DOHH2 (cell line): ENCODE results near the gene SLC8A1.
A peak's percentile ranks its signal among the peaks of the same experiment; 100 is the strongest.

Source experiments
- H3F3A ChIP-seq: fragments of 200-600 bp; sonication (generic), shearing (Covaris generic); 2 replicates; pipeline ENCODE4 v1.6.0; 2016; ENCODE audit warnings: antibody characterized with exemption, mild to moderate bottlenecking; ENCODE audit not compliant: control insufficient read depth, insufficient read depth
- H3K27ac ChIP-seq: fragments of 200-600 bp; sonication (generic); 2 replicates; pipeline ENCODE4 v1.5.1; 2014; ENCODE audit warnings: low read depth, mild to moderate bottlenecking, low read length, moderate library complexity
- H3K27me3 ChIP-seq: fragments of 200-600 bp; sonication (generic); 2 replicates; pipeline ENCODE4 v1.6.1; 2014; ENCODE audit warnings: mild to moderate bottlenecking, low read length, mixed read lengths; ENCODE audit not compliant: control insufficient read depth
- H3K36me3 ChIP-seq: fragments of 200-600 bp; sonication (generic); 2 replicates; pipeline ENCODE4 v1.6.1; 2014; ENCODE audit warnings: mild to moderate bottlenecking, low read length, moderate library complexity, mixed read lengths; ENCODE audit not compliant: control insufficient read depth
- H3K4me1 ChIP-seq: fragments of 200-600 bp; sonication (generic); 2 replicates; pipeline ENCODE4 v1.6.1; 2014; ENCODE audit warnings: mild to moderate bottlenecking, low read length, mixed read lengths; ENCODE audit not compliant: control insufficient read depth
- H3K4me2 ChIP-seq: fragments of 200-600 bp; sonication (generic); 2 replicates; pipeline ENCODE4 v1.6.0; 2014; ENCODE audit warnings: mild to moderate bottlenecking, low read length, moderate library complexity
- H3K4me3 ChIP-seq: fragments of 200-600 bp; sonication (generic); 2 replicates; pipeline ENCODE4 v1.5.1; 2014; ENCODE audit warnings: mild to moderate bottlenecking, low read length, mixed read lengths
- H3K79me2 ChIP-seq: fragments of 200-600 bp; sonication (generic); 2 replicates; pipeline ENCODE4 v1.6.1; 2014; ENCODE audit warnings: mild to moderate bottlenecking, low read length, mixed read lengths; ENCODE audit not compliant: control insufficient read depth
- H3K9me2 ChIP-seq: fragments of 200-600 bp; sonication (generic); replicated peaks from 2 replicates; pipeline ENCODE4 v1.6.1; 2014; ENCODE audit warnings: mild to moderate bottlenecking, low read length, mixed read lengths; ENCODE audit not compliant: control insufficient read depth
- H3K9me3 ChIP-seq: fragments of 200-600 bp; sonication (generic); 2 replicates; pipeline ENCODE4 v1.6.1; 2014; ENCODE audit warnings: antibody characterized with exemption, low read length, mixed read lengths; ENCODE audit not compliant: control insufficient read depth, insufficient read depth
- H4K20me1 ChIP-seq: fragments of 200-600 bp; sonication (generic); 2 replicates; pipeline ENCODE4 v1.6.0; 2014; ENCODE audit warnings: low read depth, mild to moderate bottlenecking, antibody characterized with exemption, low read length, moderate library complexity; ENCODE audit not compliant: control insufficient read depth, insufficient read depth
- EZH2phosphoT487 ChIP-seq: fragments of 200-600 bp; sonication (generic); IDR thresholded peaks from 2 replicates; pipeline ENCODE4 v1.6.1; 2017; ENCODE audit warnings: borderline replicate concordance, mild to moderate bottlenecking, antibody characterized with exemption, low read length, moderate library complexity, mixed read lengths
- TF ChIP-seq, protein P1 (sequence below): fragments of 200-600 bp; sonication (generic); IDR thresholded peaks from one replicate; pipeline ENCODE4 v1.5.1; 2014; ENCODE audit warnings: antibody characterized with exemption, mild to moderate bottlenecking, low read depth, low read length; ENCODE audit not compliant: poor library complexity, severe bottlenecking

Gene SLC8A1

GRCh38 chr2:40448476-40449079 lies 3.3 kb downstream of the SLC8A1 start:
- peaks cover 46% of the 10 kb centered on the region for H3K36me3 ChIP-seq
- peak overlapping the region; percentile 99 for H3K4me3 ChIP-seq
- H3K4me2 ChIP-seq: peak overlapping the region; percentile 96
- H3F3A ChIP-seq: peaks cover 19% of the 10 kb centered on the region
- no peaks in the 10 kb centered on the region for H4K20me1 ChIP-seq
- H3K9me2 ChIP-seq: no peaks in the 10 kb centered on the region
- peak overlapping the region; percentile 91; the same call in 1 of the 2 replicates for H3K27ac ChIP-seq
- H3K4me1 ChIP-seq: peaks cover 60% of the 10 kb centered on the region
- no peaks in the 10 kb centered on the region for H3K9me3 ChIP-seq
- TF ChIP-seq, protein P1, sequence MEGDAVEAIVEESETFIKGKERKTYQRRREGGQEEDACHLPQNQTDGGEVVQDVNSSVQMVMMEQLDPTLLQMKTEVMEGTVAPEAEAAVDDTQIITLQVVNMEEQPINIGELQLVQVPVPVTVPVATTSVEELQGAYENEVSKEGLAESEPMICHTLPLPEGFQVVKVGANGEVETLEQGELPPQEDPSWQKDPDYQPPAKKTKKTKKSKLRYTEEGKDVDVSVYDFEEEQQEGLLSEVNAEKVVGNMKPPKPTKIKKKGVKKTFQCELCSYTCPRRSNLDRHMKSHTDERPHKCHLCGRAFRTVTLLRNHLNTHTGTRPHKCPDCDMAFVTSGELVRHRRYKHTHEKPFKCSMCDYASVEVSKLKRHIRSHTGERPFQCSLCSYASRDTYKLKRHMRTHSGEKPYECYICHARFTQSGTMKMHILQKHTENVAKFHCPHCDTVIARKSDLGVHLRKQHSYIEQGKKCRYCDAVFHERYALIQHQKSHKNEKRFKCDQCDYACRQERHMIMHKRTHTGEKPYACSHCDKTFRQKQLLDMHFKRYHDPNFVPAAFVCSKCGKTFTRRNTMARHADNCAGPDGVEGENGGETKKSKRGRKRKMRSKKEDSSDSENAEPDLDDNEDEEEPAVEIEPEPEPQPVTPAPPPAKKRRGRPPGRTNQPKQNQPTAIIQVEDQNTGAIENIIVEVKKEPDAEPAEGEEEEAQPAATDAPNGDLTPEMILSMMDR: peak; percentile 73
- no peak for TF ChIP-seq EZH2phosphoT487
- no peaks in the 10 kb centered on the region for H3K27me3 ChIP-seq
- peaks cover 82% of the 10 kb centered on the region for H3K79me2 ChIP-seq

DNA sequence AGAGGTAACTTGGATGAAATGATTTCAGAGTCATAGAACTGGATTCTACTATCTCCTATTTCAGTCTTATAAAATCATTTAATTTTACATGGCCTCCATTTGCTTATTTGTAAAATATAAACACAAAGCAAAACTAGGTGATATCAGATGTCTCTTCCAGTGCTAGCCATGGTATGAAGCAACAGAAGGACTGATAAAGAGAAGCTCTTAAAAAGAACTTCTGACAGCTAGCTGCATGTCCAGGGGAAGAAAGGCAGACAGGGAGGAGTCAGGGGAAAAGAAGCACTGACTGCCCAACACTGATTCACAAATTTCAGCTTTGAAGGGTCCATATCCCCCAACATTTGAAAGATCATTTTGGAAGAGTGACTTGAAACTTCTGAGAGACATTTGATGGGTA lies 6.4 kb downstream of the SLC8A1 start:
- no peak overlapping the region for H3K4me3 ChIP-seq
- H3K9me3 ChIP-seq: no peaks in the 10 kb centered on the region
- H3K36me3 ChIP-seq: peaks cover 46% of the 10 kb centered on the region
- no peaks in the 10 kb centered on the region for H4K20me1 ChIP-seq
- H3K27ac ChIP-seq: no peak overlapping the region
- H3K27me3 ChIP-seq: no peaks in the 10 kb centered on the region
- H3K79me2 ChIP-seq: peaks cover 96% of the 10 kb centered on the region
- H3F3A ChIP-seq: peaks cover 10% of the 10 kb centered on the region
- 0 out of 2 replicates have a peak overlapping the region, but pooled peaks have one; percentile 46 for H3K4me2 ChIP-seq
- H3K9me2 ChIP-seq: no peaks in the 10 kb centered on the region
- H3K4me1 ChIP-seq: peaks cover 65% of the 10 kb centered on the region
- TF ChIP-seq EZH2phosphoT487: no peak
- TF ChIP-seq, protein P1: no peak

DNA sequence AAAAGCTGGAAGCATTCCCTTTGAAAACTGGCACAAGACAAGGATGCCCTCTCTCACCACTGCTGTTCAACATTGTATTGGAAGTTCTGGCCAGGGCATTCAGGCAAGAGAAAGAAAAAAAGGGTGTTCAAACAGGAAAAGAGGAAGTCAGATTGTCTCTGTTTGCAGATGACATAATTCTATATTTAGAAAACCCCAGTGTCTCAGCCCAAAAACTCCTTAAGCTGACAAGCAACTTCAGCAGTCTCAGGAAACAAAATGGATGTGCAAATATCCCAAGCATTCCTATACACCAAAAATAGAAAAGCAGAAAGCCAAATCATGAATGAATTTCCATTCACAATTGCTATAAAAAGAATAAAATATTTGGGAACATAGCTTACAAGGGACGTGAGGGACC lies 11.1 kb downstream of the SLC8A1 start:
- H3K4me2 ChIP-seq: peak overlapping the region; percentile 37
- 0 out of 2 replicates have a peak, but pooled peaks cover 2% of the 10 kb centered on the region for H3F3A ChIP-seq
- no peaks in the 10 kb centered on the region for H3K9me3 ChIP-seq
- H3K4me1 ChIP-seq: peaks cover 34% of the 10 kb centered on the region
- no peaks in the 10 kb centered on the region for H3K9me2 ChIP-seq
- no peaks in the 10 kb centered on the region for H3K27me3 ChIP-seq
- peaks cover 95% of the 10 kb centered on the region for H3K79me2 ChIP-seq
- TF ChIP-seq, protein P1: no peak
- TF ChIP-seq EZH2phosphoT487: no peak
- H4K20me1 ChIP-seq: no peaks in the 10 kb centered on the region
- peak overlapping the region; percentile 15 for H3K4me3 ChIP-seq
- peaks cover 24% of the 10 kb centered on the region for H3K36me3 ChIP-seq
- no peak overlapping the region for H3K27ac ChIP-seq
